Measurements from ENCODE around the gene FADS3.

Gene FADS3

DNA sequence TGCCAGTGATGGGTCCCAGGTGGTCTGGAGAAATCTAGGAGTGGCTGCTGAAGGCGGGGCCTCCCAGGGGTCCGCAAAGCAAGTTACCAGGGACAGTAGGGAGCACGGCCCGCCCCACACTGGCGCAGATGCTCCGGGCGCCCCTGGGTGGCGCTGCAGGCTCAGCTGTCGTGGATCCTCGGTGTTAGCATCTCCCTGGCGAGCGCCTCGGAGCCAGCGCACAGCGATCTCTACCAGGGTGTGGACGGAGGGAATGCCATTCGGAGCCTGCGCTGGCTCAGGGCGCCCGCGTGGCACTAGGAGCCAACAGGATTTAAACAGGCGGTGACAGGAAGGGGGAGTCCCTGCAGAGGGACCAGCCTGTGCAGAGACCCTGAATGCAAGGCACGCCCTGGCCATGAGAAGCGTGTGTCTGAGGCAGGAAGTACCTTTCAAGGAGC lies 20.2 kb downstream of the FADS3 start:
- no peak overlapping the region for H3K27ac ChIP-seq
- peak; percentile 86 for DNase-seq
- H3K9me3 ChIP-seq (ENCODE audit: severe bottlenecking): no peaks in the 10 kb centered on the region
- peaks cover 6% of the 10 kb centered on the region for H3K36me3 ChIP-seq
- no peaks in the 10 kb centered on the region for H3K27me3 ChIP-seq (ENCODE audit: insufficient read depth, low read depth, severe bottlenecking)
- peak; percentile 97 for TF ChIP-seq CTCF (IDR thresholded peaks at IDR 0.05; ENCODE audit: low read depth, low read length)
- H3K4me3 ChIP-seq (ENCODE audit: low read depth, low read length): peak overlapping the region; percentile 26; the same call in 1 of the 2 replicates

DNA sequence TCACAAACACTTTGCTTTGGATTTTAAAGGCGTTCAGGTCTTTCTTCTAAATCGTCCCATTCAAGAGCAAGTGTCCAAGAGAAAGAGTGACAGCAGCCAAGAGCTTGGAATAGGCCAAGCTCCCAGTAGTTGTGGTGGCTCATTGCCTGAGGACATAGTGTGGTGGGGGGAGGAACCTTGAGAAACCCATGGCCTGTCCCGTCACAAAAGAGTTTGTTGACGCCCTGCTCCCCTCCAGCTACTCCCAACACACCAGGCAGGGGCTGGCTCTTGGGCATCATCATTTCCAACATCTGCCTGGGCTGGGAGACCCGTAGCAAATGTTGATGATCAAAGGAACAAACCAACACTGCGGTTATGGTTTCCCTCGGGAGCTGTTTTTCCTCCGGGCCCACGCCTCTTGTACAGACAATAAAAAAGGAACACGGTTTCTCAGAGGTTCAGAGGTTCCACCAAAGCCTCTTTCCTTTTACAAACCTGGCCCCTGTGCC lies 20.8 kb downstream of the FADS3 start:
- DNase-seq: no peak
- H3K27ac ChIP-seq: no peak overlapping the region
- H3K4me3 ChIP-seq (ENCODE audit: low read depth, low read length): no peak overlapping the region

DNA sequence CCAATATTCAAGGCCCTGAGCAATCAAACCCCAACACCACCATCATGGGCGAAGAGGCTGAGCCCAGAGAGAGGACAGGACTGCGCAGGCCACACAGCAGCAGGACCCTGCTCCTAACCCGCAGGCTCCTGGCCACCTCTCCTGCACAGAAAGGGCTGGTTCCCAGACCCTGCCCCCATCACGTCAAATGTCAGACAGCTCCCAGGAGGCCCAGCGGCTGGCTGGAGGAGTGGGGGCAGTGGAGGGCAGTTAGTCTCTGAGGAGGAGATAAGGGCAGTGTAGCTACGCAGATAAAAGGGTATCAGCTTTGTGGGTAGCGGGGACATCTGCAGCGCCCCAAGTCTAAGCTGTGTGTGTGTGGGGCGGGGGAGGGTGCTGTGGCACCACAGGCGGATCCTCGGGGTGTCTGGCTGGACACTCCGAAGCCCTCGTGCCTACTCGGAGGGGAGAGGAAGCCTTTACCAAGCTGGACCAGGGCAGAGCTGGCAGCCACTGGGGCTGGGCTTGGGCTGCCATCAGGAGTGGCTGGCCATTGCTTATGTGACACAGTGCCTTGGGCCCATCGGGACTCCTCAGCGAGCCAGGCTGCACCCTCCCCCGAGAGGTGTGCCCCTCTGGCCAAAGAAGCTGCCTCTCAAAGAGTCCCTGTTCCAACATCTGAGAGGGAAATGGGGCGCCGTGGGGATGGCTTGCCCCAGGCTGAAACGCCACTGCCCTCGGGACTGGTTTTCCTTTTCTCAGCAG lies 21.5 kb downstream of the FADS3 start:
- Histone ChIP-seq H3K4me3 (ENCODE audit: low read depth, low read length) (no peak overlapping the region), H3K27me3 (ENCODE audit: insufficient read depth, low read depth, severe bottlenecking) (no peaks in the 10 kb centered on the region), H3K9me3 (ENCODE audit: severe bottlenecking) (no peaks in the 10 kb centered on the region), H3K27ac (no peak overlapping the region), H3K36me3 (peaks cover 19% of the 10 kb centered on the region)
- no peak for TF ChIP-seq CTCF (IDR thresholded peaks at IDR 0.05; ENCODE audit: low read depth, low read length)
- DNase-seq: no peak

More for the DNA sequence above, 20.8 kb downstream of the FADS3 start:
- Histone ChIP-seq H3K9me3 (ENCODE audit: severe bottlenecking) (no peaks in the 10 kb centered on the region), H3K27me3 (ENCODE audit: insufficient read depth, low read depth, severe bottlenecking) (no peaks in the 10 kb centered on the region), H3K36me3 (peaks cover 12% of the 10 kb centered on the region)
- no peak for TF ChIP-seq CTCF (IDR thresholded peaks at IDR 0.05; ENCODE audit: low read depth, low read length)

- peaks cover 24% of the 10 kb centered on the region for H3K36me3 ChIP-seq
- no peak for DNase-seq
- TF ChIP-seq CTCF (IDR thresholded peaks at IDR 0.05; ENCODE audit: low read depth, low read length): no peak
- no peak overlapping the region for H3K4me3 ChIP-seq (ENCODE audit: low read depth, low read length)
- H3K9me3 ChIP-seq (ENCODE audit: severe bottlenecking): no peaks in the 10 kb centered on the region
- no peak overlapping the region for H3K27ac ChIP-seq
- H3K27me3 ChIP-seq (ENCODE audit: insufficient read depth, low read depth, severe bottlenecking): no peaks in the 10 kb centered on the region
Measured at GRCh38 chr11:61869429-61869707, 22.0 kb downstream of the FADS3 start.

DNA sequence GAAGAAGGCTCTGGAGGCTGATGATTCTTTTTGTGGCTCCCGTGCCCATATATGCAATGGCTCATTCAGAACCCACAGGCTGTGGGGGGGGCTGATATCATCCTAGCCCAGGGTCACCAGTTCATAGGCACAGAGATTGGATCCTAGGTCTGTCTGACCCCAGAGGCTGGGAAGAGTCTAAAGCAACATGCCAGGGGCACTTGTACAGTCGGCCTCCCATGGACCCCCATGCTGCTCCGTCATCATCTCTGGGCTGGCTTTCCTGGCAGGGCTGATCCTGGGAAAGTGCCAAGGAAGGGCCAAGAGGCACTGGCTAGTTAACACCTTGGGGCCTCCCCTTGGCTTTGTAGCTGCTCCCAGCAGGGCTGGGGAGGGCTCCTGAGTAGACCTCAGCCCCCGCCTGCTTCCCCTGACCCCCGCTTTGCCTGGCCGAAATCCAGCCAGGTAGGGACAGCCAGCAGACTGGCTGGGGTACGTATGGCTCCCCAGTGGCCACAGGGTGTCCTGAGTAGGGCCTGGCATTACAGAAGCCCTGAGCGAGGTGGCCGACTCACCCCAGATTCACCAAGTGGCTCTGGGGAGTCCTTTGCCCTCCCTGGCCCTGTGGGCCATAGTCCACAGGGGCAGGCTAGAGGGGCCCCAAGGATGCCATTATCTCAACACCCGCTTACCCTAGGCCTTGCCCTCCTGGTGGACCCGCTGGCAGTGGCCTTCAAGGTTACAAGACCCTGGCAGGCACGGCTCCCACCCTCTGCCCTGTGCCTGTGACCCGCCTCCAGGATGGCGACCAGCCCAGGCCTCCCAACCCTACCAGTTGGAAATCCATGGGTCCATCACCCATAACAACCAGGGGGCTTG lies 22.5 kb downstream of the FADS3 start:
- H3K9me3 ChIP-seq (ENCODE audit: severe bottlenecking): no peaks in the 10 kb centered on the region
- no peak overlapping the region for H3K27ac ChIP-seq
- H3K4me3 ChIP-seq (ENCODE audit: low read depth, low read length): no peak overlapping the region
- no peak for TF ChIP-seq CTCF (IDR thresholded peaks at IDR 0.05; ENCODE audit: low read depth, low read length)
- no peak for DNase-seq
- peaks cover 27% of the 10 kb centered on the region for H3K36me3 ChIP-seq
- no peaks in the 10 kb centered on the region for H3K27me3 ChIP-seq (ENCODE audit: insufficient read depth, low read depth, severe bottlenecking)

Data from WERI-Rb-1 (cell line).